Measurements from ENCODE around the gene IRS1.
A peak's percentile ranks its signal among the peaks of the same experiment; 100 is the strongest.
"Not testable (repeated sequence)": the region's sequence is repeated elsewhere in the genome, so short reads cannot be mapped to it uniquely, and the experiment has no call there.

The IRS1 gene

GRCh38 chr2:226799211-226799975 is at the start of gene IRS1:
Gene IRS1 (minus strand): TSS chr2:226799820. CDS start chr2:226798738, 1,082 bp downstream.
- H3K4me3 ChIP-seq (ENCODE audit: low read depth, low read length): peak within 1 kb of the TSS; percentile 79
- H3K9me3 ChIP-seq (ENCODE audit: control insufficient read depth, insufficient read depth, low read depth, low read length): no peaks in the 10 kb centered on the region
- peaks cover 32% of the 10 kb centered on the region for H3K4me1 ChIP-seq (ENCODE audit: control insufficient read depth, insufficient read depth, low read length)
- H3K36me3 ChIP-seq (ENCODE audit: control insufficient read depth, insufficient read depth, low read length): peaks cover 30% of the 10 kb centered on the region
- peak within 1 kb of the TSS; percentile 74; the same call in 1 of the 2 replicates for H3K27ac ChIP-seq (ENCODE audit: low read depth, low read length)
- H3K27me3 ChIP-seq (ENCODE audit: control insufficient read depth, insufficient read depth, low read length): no peaks in the 10 kb centered on the region; the same call in 1 of the 2 replicates
- H3K9ac ChIP-seq (ENCODE audit: low read length): peak within 1 kb of the TSS; percentile 74

- no peaks in the 10 kb centered on the region for H3K4me1 ChIP-seq (ENCODE audit: control insufficient read depth, insufficient read depth, low read length)
- H3K4me3 ChIP-seq (ENCODE audit: low read depth, low read length): no peak overlapping the region
- no peak overlapping the region for H3K9ac ChIP-seq (ENCODE audit: low read length)
- no peaks in the 10 kb centered on the region for H3K27me3 ChIP-seq (ENCODE audit: control insufficient read depth, insufficient read depth, low read length)
- H3K36me3 ChIP-seq (ENCODE audit: control insufficient read depth, insufficient read depth, low read length): no peaks in the 10 kb centered on the region
- no peaks in the 10 kb centered on the region for H3K9me3 ChIP-seq (ENCODE audit: control insufficient read depth, insufficient read depth, low read depth, low read length)
- H3K27ac ChIP-seq (ENCODE audit: low read depth, low read length): no peak overlapping the region
Observed at GRCh38 chr2:226849349-226849748, 49.7 kb upstream of the IRS1 start.

GRCh38 chr2:226847511-226847910 is 47.9 kb upstream of the IRS1 start:
- Histone ChIP-seq H3K9ac (ENCODE audit: low read length) (no peak overlapping the region), H3K9me3 (ENCODE audit: control insufficient read depth, insufficient read depth, low read depth, low read length) (peaks cover 1% of the 10 kb centered on the region; the same call in 1 of the 2 replicates), H3K27ac (ENCODE audit: low read depth, low read length) (no peak overlapping the region), H3K4me1 (ENCODE audit: control insufficient read depth, insufficient read depth, low read length) (no peaks in the 10 kb centered on the region), H3K36me3 (ENCODE audit: control insufficient read depth, insufficient read depth, low read length) (no peaks in the 10 kb centered on the region), H3K27me3 (ENCODE audit: control insufficient read depth, insufficient read depth, low read length) (no peaks in the 10 kb centered on the region), H3K4me3 (ENCODE audit: low read depth, low read length) (no peak overlapping the region)

- Histone ChIP-seq H3K36me3 (ENCODE audit: control insufficient read depth, insufficient read depth, low read length) (no peaks in the 10 kb centered on the region), H3K9me3 (ENCODE audit: control insufficient read depth, insufficient read depth, low read depth, low read length) (peaks cover 3% of the 10 kb centered on the region; the same call in 1 of the 2 replicates), H3K4me1 (ENCODE audit: control insufficient read depth, insufficient read depth, low read length) (no peaks in the 10 kb centered on the region), H3K27me3 (ENCODE audit: control insufficient read depth, insufficient read depth, low read length) (no peaks in the 10 kb centered on the region), H3K9ac (ENCODE audit: low read length) (no peak overlapping the region), H3K27ac (ENCODE audit: low read depth, low read length) (no peak overlapping the region), H3K4me3 (ENCODE audit: low read depth, low read length) (no peak overlapping the region)
Observed at GRCh38 chr2:226847090-226847489, 47.5 kb upstream of the IRS1 start.

GRCh38 chr2:226845386-226846116 is 45.9 kb upstream of the IRS1 start:
- Histone ChIP-seq H3K4me3 (ENCODE audit: low read depth, low read length) (no peak overlapping the region), H3K9ac (ENCODE audit: low read length) (no peak overlapping the region), H3K4me1 (ENCODE audit: control insufficient read depth, insufficient read depth, low read length) (no peaks in the 10 kb centered on the region), H3K36me3 (ENCODE audit: control insufficient read depth, insufficient read depth, low read length) (no peaks in the 10 kb centered on the region; the same call in 1 of the 2 replicates), H3K27me3 (ENCODE audit: control insufficient read depth, insufficient read depth, low read length) (no peaks in the 10 kb centered on the region), H3K9me3 (ENCODE audit: control insufficient read depth, insufficient read depth, low read depth, low read length) (peaks cover 3% of the 10 kb centered on the region; the same call in 1 of the 2 replicates), H3K27ac (ENCODE audit: low read depth, low read length) (no peak overlapping the region)

- not testable (repeated sequence) for H3K4me1 ChIP-seq (ENCODE audit: control insufficient read depth, insufficient read depth, low read length); H3K9ac ChIP-seq (ENCODE audit: low read length); H3K27me3 ChIP-seq (ENCODE audit: control insufficient read depth, insufficient read depth, low read length); H3K9me3 ChIP-seq (ENCODE audit: control insufficient read depth, insufficient read depth, low read depth, low read length); H3K4me3 ChIP-seq (ENCODE audit: low read depth, low read length); H3K27ac ChIP-seq (ENCODE audit: low read depth, low read length); H3K36me3 ChIP-seq (ENCODE audit: control insufficient read depth, insufficient read depth, low read length)
Observed at GRCh38 chr2:226843001-226843400, 43.4 kb upstream of the IRS1 start.

- Histone ChIP-seq H3K27ac (ENCODE audit: low read depth, low read length) (no peak overlapping the region), H3K4me1 (ENCODE audit: control insufficient read depth, insufficient read depth, low read length) (peaks cover 10% of the 10 kb centered on the region), H3K27me3 (ENCODE audit: control insufficient read depth, insufficient read depth, low read length) (no peaks in the 10 kb centered on the region; the same call in 1 of the 2 replicates), H3K36me3 (ENCODE audit: control insufficient read depth, insufficient read depth, low read length) (peaks cover 10% of the 10 kb centered on the region; the same call in 1 of the 2 replicates), H3K9me3 (ENCODE audit: control insufficient read depth, insufficient read depth, low read depth, low read length) (peaks cover 3% of the 10 kb centered on the region; the same call in 1 of the 2 replicates), H3K9ac (ENCODE audit: low read length) (no peak overlapping the region), H3K4me3 (ENCODE audit: low read depth, low read length) (no peak overlapping the region)
Observed at GRCh38 chr2:226839951-226840350, 40.3 kb upstream of the IRS1 start.

GRCh38 chr2:226839161-226839560 is 39.5 kb upstream of the IRS1 start:
- peaks cover 10% of the 10 kb centered on the region; the same call in 1 of the 2 replicates for H3K36me3 ChIP-seq (ENCODE audit: control insufficient read depth, insufficient read depth, low read length)
- H3K27ac ChIP-seq (ENCODE audit: low read depth, low read length): no peak overlapping the region
- H3K4me1 ChIP-seq (ENCODE audit: control insufficient read depth, insufficient read depth, low read length): peaks cover 10% of the 10 kb centered on the region
- H3K4me3 ChIP-seq (ENCODE audit: low read depth, low read length): no peak overlapping the region
- H3K9ac ChIP-seq (ENCODE audit: low read length): no peak overlapping the region
- H3K9me3 ChIP-seq (ENCODE audit: control insufficient read depth, insufficient read depth, low read depth, low read length): peaks cover 3% of the 10 kb centered on the region; the same call in 1 of the 2 replicates
- H3K27me3 ChIP-seq (ENCODE audit: control insufficient read depth, insufficient read depth, low read length): no peaks in the 10 kb centered on the region; the same call in 1 of the 2 replicates

GRCh38 chr2:226838722-226839121 is 39.1 kb upstream of the IRS1 start:
- peaks cover 10% of the 10 kb centered on the region for H3K4me1 ChIP-seq (ENCODE audit: control insufficient read depth, insufficient read depth, low read length)
- peaks cover 3% of the 10 kb centered on the region; the same call in 1 of the 2 replicates for H3K9me3 ChIP-seq (ENCODE audit: control insufficient read depth, insufficient read depth, low read depth, low read length)
- no peak overlapping the region for H3K4me3 ChIP-seq (ENCODE audit: low read depth, low read length)
- H3K9ac ChIP-seq (ENCODE audit: low read length): no peak overlapping the region
- no peak overlapping the region for H3K27ac ChIP-seq (ENCODE audit: low read depth, low read length)
- H3K27me3 ChIP-seq (ENCODE audit: control insufficient read depth, insufficient read depth, low read length): no peaks in the 10 kb centered on the region; the same call in 1 of the 2 replicates
- H3K36me3 ChIP-seq (ENCODE audit: control insufficient read depth, insufficient read depth, low read length): peaks cover 10% of the 10 kb centered on the region; the same call in 1 of the 2 replicates

GRCh38 chr2:226837787-226838603 is 38.4 kb upstream of the IRS1 start:
- Histone ChIP-seq H3K36me3 (ENCODE audit: control insufficient read depth, insufficient read depth, low read length) (peaks cover 10% of the 10 kb centered on the region; the same call in 1 of the 2 replicates), H3K4me1 (ENCODE audit: control insufficient read depth, insufficient read depth, low read length) (peaks cover 10% of the 10 kb centered on the region), H3K27me3 (ENCODE audit: control insufficient read depth, insufficient read depth, low read length) (no peaks in the 10 kb centered on the region; the same call in 1 of the 2 replicates), H3K4me3 (ENCODE audit: low read depth, low read length) (no peak overlapping the region), H3K9ac (ENCODE audit: low read length) (no peak overlapping the region), H3K9me3 (ENCODE audit: control insufficient read depth, insufficient read depth, low read depth, low read length) (peaks cover 3% of the 10 kb centered on the region; the same call in 1 of the 2 replicates), H3K27ac (ENCODE audit: low read depth, low read length) (no peak overlapping the region)

Measured in HUES6 (cell line).